Fibroblast of pulmonary artery (primary cell): ENCODE data around the gene OR52W1.

Experiments
- DNase-seq: peaks from one replicate; pipeline ENCODE4 v3.0.0-alpha.2; 2010; ENCODE audit warnings: low read depth
- H3K4me3 ChIP-seq: replicated peaks from 2 replicates; pipeline ENCODE4 v1.5.1; 2011; ENCODE audit warnings: low read depth, mild to moderate bottlenecking, control low read depth, low read length, moderate library complexity
- TF ChIP-seq, protein P1 (sequence below): IDR thresholded peaks from 2 replicates; pipeline ENCODE4 v1.5.1; 2011; ENCODE audit warnings: mild to moderate bottlenecking, control low read depth, low read length, inconsistent platforms; ENCODE audit errors: missing control alignments

Gene OR52W1

DNA sequence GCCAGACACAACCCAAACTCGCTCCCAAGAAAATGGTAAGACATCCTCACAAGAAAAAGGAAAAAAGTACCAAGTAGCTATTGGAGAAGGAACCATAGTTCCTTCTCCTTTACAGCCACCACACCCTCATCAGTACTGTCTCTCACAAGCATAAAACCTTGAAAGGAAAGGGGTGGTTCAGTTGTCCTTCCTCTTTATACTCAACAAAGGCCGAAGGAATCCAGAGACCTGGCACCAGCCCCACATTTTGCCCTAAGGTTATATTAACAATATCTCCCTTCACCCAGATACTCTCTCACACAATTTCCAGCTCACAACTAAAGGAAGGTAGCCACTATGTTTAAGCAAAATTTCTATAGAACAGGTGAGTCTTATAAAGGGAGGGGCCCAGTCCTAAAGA lies 26.9 kb downstream of the OR52W1 start:
- TF ChIP-seq, protein P1, sequence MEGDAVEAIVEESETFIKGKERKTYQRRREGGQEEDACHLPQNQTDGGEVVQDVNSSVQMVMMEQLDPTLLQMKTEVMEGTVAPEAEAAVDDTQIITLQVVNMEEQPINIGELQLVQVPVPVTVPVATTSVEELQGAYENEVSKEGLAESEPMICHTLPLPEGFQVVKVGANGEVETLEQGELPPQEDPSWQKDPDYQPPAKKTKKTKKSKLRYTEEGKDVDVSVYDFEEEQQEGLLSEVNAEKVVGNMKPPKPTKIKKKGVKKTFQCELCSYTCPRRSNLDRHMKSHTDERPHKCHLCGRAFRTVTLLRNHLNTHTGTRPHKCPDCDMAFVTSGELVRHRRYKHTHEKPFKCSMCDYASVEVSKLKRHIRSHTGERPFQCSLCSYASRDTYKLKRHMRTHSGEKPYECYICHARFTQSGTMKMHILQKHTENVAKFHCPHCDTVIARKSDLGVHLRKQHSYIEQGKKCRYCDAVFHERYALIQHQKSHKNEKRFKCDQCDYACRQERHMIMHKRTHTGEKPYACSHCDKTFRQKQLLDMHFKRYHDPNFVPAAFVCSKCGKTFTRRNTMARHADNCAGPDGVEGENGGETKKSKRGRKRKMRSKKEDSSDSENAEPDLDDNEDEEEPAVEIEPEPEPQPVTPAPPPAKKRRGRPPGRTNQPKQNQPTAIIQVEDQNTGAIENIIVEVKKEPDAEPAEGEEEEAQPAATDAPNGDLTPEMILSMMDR = no peak
- H3K4me3 ChIP-seq = no peak overlapping the region
- DNase-seq = no peak

DNA sequence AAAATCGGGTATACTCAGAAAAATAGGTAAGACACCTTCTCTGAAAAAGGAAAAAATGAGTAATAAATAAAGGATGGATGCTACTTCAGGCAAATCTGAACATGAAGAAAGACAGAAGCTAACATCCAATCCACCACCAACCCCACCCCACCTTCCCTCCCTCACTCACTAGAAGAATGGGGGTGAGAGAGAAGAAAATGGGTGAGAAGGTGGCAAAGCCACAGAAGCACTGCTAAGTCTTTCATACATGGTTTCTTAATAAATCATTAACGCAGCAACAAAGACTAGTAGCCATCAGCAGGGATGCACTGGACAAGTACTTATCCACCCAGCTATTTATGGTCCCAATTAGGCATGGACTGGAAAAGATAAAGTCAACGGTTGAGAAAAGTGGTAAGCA lies 29.5 kb downstream of the OR52W1 start:
- TF ChIP-seq, protein P1 = no peak
- no peak for DNase-seq
- no peak overlapping the region for H3K4me3 ChIP-seq

DNA sequence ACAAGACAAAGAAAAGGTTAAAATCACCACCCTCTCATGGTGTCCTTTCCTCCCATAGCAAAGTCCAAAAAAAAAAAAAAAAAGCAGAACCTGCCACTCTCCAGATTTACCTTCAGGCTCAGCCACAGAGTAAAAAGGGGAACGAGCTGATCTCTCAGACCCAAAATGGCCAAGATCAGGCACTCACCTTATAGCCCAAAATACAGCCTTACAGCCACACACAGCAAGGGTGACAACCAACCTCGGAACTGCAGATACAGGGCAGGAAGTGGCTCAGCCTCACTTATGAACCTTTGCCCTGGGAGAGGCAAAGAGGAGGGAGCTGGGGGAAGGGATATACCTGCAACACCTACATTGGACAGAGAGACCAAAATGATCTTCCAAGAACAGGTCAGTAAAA lies 30.9 kb downstream of the OR52W1 start:
- H3K4me3 ChIP-seq = no peak overlapping the region
- TF ChIP-seq, protein P1 = no peak
- no peak for DNase-seq

DNA sequence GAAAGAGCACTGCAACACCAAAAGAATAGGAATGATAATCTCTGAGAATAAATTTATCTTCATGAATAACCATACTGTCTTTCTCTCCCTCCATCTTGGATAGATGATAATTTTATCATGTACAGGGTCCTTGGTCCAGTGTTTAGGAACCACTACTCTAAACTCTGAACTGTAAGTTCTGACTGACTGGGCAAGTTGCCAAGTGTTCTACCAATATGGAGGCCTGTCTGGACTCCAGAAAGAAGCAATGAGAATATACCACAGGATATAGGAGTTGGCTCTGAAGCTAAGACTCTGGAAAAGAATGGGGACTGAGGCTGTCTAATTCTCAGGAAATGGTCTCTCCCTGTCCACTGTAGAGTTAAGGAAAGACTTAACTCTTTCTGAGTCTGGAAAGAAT lies 33.9 kb downstream of the OR52W1 start:
- DNase-seq = no peak
- TF ChIP-seq, protein P1 = no peak
- no peak overlapping the region for H3K4me3 ChIP-seq

DNA sequence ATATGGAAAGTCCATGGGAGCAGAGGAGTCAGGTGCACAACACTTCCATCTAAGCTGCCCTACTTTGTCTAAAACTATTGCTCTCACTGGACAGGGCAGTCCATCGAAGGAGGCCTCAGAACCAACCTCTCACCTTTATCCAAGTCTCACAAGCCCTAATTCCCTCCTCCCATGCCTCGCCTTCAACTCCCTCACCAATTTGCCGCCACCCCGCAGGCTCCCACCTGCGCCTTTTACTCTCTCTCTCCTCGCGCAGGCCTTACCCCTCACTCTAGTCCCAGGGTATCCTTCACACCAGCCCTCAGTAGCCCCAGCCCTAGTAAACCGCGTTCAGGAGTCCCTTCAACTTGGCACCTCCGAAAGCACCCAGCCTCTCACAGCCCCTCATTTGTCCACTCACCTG lies 35.0 kb downstream of the OR52W1 start:
- H3K4me3 ChIP-seq = peak overlapping the region; percentile 97
- TF ChIP-seq, protein P1 = no peak
- no peak for DNase-seq

DNA sequence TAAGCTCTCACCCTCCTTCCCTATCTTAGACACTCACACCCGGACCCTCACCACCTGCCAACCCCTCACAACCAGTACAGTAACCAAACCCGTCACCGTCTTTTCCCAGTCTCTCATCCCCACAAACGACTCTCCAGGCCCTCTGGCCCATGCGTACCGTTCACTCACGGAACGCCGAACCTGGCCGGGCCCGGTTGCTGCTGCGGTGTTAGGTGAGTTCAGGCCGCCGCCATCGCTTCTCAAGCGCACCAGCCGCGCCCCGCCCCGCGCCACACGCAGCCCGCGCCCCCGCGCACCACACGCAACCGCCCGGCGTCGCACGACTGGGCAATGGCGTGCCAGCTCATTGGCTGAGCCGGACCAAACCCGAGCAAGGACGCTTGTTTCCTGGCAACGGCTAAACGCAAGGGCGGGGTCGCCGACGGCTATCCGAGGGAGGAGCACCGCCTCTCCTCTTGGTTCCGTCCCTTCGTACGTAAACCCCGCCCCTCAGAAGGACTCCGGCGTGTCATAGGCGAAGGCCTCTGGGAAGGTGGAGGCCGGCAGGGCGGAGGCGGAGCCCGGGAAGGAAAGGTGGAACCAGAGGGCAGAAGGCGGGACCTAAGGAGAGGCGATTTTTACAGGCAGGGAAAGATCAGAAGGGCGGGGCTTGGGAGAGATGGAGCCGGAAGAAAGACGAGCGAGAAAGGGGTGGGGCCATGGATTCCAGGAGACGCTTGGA lies 35.5 kb downstream of the OR52W1 start, which contains the start of gene FHIP1B:
Gene FHIP1B (minus strand): TSS at position 250 of the 721 bp plus-strand sequence. CDS start 10,120 bp downstream, outside the sequence.
- H3K4me3 ChIP-seq = peak within 1 kb of the TSS; percentile 97
- TF ChIP-seq, protein P1 = no peak

DNA sequence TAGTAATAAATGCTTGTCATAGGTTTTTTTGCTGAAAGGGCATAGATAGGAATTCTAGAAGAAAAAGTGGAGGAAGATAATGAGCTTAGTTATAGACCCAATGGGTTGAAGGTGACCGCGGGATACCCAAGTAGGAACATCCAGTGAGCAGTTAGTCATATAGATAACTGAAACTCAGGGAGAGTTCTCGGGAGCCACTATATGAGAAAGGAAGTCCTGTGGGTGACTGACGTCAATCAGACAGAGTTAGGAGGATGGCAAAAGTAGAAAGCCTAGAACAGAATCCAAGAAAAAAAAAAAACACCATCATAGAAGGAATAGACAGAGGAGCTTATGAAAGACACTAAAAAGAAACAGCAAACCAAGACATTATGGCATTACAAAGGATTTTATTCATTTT lies 38.2 kb downstream of the OR52W1 start:
- TF ChIP-seq, protein P1 = no peak
- no peak for DNase-seq
- H3K4me3 ChIP-seq = no peak overlapping the region

More for the DNA sequence above, 35.5 kb downstream of the OR52W1 start, which contains the start of gene FHIP1B:
- DNase-seq = peak; percentile 100
